Activated gamma-delta T cell treated with Interleukin-2 at 50 U/mL for 16 hours (primary cell): ENCODE results near the gene ERBB4.

ENCODE experiments used
- DNase-seq: peaks from one replicate; pipeline ENCODE4 v3.0.0-alpha.2; 2020

ERBB4 gene

GRCh38 chr2:211367711-211368110 lies 1170.9 kb downstream of the ERBB4 start:
- no peak for DNase-seq

GRCh38 chr2:211367293-211367692 lies 1171.3 kb downstream of the ERBB4 start:
- no peak for DNase-seq

- DNase-seq: no peak
Measured at GRCh38 chr2:211364911-211365310, 1173.7 kb downstream of the ERBB4 start.

GRCh38 chr2:211361383-211361782 lies 1177.2 kb downstream of the ERBB4 start:
- no peak for DNase-seq

- no peak for DNase-seq
Measured at GRCh38 chr2:211359347-211359746, 1179.3 kb downstream of the ERBB4 start.

- no peak for DNase-seq
Measured at GRCh38 chr2:211358504-211358903, 1180.1 kb downstream of the ERBB4 start.

- no peak for DNase-seq
Measured at GRCh38 chr2:211354481-211354880, 1184.1 kb downstream of the ERBB4 start.

- DNase-seq: no peak
Measured at GRCh38 chr2:211351987-211352386, 1186.6 kb downstream of the ERBB4 start.

GRCh38 chr2:211349031-211349430 lies 1189.6 kb downstream of the ERBB4 start:
- no peak for DNase-seq

- DNase-seq: no peak
Measured at GRCh38 chr2:211347328-211347727, 1191.3 kb downstream of the ERBB4 start.

- no peak for DNase-seq
Measured at GRCh38 chr2:211344289-211344688, 1194.3 kb downstream of the ERBB4 start.

- no peak for DNase-seq
Measured at GRCh38 chr2:211333377-211333776, 1205.2 kb downstream of the ERBB4 start.

- DNase-seq: no peak
Measured at GRCh38 chr2:211331736-211332135, 1206.9 kb downstream of the ERBB4 start.

- no peak for DNase-seq
Measured at GRCh38 chr2:211329882-211330281, 1208.7 kb downstream of the ERBB4 start.

- no peak for DNase-seq
Measured at GRCh38 chr2:211329421-211329820, 1209.2 kb downstream of the ERBB4 start.

GRCh38 chr2:211328126-211328525 lies 1210.5 kb downstream of the ERBB4 start:
- no peak for DNase-seq
